HG02759 (cell line): ENCODE data around the gene CLEC7A.

Source experiments
- ATAC-seq: cut with Tn5 transposase; IDR thresholded peaks from one replicate; pipeline ENCODE4 v1.9.1; 2021; ENCODE audit warnings: mild to moderate bottlenecking, moderate library complexity; ENCODE audit not compliant: unreplicated experiment

Gene CLEC7A

DNA sequence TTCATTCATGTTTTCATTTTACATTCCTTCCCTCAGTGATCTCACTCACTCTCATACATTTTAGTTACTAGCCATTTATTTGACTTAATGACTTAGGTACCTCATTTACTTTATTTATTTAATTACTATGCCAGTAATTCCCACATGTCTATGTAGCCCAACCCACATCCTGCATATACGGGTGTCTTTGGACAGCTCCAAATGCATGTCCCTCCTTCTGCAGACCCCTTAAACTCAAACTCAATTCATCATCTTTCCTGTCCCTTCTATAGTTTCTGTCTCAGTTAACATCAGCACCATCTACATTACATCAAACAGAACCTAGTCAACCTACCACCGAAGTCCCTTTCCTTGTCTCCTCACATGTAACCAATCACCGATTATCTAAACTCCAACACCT lies 34.0 kb downstream of the CLEC7A start:
- ATAC-seq, result no peak

GRCh38 chr12:10094646-10095395 lies 35.2 kb downstream of the CLEC7A start:
- no peak for ATAC-seq

- ATAC-seq, result no peak
Observed at GRCh38 chr12:10088955-10089900, 40.8 kb downstream of the CLEC7A start.

DNA sequence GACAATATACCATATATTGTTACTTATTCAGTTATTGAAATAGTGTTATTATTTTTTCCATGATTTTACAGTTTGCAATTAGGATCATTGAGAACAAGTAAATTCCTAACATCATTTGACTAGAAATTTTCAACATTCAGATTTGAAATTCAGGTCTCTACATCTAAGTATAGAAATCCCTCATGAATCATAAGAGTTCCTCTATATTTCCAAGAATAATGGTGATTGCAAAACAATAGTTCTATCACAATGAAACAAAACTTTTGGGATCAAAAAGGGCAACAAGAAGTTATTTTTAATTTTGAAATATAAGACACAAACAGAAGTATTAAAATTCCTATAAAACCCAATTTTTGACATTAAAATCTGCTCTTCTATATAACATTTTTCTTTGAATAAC lies 42.0 kb downstream of the CLEC7A start:
- ATAC-seq, result no peak

- no peak for ATAC-seq
Observed at GRCh38 chr12:10086387-10086786, 43.6 kb downstream of the CLEC7A start.

DNA sequence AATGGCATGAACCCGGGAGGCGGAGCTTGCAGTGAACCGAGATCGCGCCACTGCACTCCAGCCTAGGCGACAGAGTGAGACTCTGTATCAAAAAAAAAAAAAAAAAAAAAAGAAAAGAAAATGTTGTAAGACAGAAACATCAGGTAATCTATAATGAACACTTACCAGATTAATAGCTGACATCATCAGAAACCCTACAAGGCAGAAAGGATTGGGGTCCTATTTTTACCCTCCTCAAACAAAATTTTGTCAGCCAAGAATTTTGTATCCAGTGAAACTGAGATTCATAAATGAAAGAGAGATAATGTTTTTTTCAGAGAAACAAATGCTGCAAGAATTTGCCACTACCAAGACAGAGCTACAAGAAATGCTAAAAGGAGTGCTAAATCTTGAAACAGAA lies 45.3 kb downstream of the CLEC7A start:
- no peak for ATAC-seq

DNA sequence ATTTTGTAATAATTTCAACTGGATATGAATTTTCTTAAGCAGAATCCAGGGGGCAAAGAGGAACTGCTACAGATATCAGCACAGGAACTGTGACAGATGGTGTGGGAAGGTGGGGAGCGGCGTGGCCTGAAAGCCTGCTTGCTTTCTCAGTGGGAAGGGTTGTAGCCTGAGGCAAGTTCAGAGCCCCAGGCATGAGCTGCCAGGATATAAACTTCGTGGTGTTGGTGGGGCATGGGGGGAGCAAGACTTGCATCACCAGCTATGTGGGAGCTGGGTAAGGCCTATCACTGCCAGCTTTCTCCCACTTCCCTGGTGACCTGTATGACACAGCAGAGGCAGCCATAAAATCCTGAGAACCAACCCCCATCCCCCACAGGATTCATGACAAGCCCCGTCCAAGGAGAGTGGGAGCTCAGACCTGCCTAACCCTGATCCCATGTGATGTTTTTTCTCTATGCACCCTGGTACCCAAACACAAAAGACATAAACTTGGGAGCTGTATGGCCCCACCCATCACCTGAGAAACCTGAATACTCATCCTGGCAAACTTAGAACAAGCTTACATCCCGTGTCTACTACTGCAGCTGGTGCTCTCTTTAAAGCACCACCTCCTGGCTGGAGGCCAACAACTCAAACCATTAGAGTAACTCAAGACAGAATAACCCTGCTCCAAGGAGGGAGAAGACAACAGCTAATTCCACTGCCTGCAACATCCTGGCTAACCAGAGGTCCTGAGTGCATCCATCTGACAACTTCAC lies 47.7 kb downstream of the CLEC7A start:
- ATAC-seq, result no peak

DNA sequence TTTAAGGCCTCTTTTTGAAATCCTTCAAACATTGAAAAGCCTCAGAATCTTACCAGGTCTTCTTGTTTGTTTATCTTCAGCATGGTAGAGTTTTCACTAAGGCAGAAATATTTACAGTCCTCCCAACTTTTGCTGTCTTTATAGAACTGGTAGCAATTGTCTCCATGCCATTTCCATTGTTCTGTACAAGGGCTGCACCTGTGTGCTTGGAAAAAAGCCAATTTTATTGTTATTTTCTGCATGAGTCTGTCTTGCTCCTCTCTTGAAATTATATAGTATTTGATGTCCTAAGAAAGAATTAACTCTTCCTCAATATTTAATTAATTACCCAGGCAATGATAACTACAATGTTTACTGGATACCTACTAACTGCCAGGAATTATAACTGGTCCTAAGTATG lies 54.5 kb downstream of the CLEC7A start:
- no peak for ATAC-seq

GRCh38 chr12:10073261-10073660 lies 56.7 kb downstream of the CLEC7A start:
- no peak for ATAC-seq

DNA sequence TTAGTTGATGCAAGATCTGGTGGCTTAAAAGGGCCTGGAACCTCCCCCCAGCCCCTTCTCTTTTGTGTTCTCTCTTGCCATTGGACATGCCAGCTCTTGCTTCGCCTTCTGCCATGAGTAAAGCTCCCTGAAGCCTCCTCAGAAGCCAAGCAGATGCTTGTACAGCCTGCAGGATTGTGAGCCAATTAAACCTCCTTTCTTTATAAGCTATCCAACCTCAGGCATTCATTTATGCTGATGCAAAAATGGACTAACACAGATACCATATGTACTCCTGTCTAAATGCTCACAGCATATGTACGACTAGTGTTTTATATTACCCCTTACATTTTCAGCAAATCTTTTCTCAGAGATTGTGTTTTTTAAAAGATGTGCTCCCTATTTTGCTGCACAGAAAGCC lies 57.9 kb downstream of the CLEC7A start:
- no peak for ATAC-seq

DNA sequence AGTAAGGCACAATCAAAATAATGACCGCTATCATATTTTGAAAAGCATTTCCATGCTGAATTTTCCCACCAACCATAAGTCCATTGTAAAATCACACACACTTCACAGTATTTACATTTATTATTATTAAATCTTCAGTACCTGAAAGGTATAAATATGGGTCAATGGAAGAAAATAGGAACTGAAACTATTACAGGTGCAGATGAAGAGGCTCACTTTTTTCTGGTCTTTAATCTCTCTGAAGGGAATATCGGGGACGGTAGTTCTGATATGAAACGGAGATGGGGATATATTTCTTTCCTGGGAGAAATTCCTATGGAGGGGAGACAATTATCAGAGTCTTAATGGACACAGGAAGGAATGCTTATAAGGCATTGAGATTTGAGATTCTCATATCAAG lies 59.6 kb downstream of the CLEC7A start:
- ATAC-seq, result no peak

DNA sequence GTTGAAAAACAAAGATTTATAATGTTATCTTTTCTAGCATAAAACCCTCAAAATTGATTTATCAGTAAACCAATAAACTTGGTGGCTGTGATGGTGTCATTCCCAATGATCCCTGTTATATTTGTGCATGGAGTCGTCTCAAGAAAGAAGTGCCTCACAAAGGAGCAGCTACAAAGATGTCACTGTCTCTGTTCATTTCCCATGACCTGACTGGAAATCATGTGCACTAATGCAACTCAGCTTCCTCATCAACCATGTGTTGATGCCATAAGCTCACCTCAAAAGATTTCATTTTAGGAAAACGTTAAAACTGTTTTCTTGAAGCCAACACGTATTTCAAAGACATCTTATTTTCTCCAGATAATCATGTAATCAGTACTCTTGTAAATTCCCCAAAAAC lies 60.0 kb downstream of the CLEC7A start:
- no peak for ATAC-seq

GRCh38 chr12:10069099-10069498 lies 60.9 kb downstream of the CLEC7A start:
- ATAC-seq, result no peak

- ATAC-seq, result no peak
Observed at GRCh38 chr12:10068644-10069043, 61.4 kb downstream of the CLEC7A start.

DNA sequence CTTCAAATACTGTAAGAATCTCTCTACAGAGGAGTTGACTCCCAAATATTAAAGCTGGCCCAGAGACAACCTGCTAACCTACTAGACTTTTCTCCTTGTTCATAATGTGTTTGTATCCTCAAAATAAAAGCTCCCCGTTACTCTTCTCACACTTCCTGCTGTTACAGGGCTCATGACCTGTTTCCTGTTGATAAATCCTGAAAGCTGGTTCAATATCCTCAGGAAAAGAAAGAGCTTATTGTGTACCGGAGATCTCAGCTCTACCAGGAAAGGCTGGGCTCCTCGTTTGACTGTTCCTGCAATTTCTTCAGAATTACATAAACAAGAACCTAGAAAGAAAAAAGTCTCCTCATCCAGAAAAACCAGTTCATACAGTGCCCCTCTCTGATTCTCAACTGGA lies 62.1 kb downstream of the CLEC7A start:
- ATAC-seq, result no peak

DNA sequence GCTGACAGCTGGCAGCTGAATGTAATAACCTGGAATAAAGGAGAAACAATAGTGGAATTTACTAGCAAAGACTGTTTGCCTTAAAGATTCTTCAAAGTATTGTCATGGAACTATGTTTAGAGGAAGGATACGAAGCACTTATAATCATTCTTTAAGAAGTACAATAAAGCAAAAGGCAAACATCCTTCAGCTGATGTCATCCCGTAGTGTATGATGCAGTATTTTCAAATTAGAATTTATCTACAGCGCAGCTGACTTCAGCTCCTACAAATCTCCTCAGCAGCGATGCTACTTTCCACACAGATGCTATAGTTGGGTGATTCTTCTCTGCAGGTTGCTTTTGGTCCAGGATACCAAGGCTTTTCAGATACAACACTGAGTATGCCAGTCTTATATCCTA lies 62.7 kb downstream of the CLEC7A start:
- no peak for ATAC-seq
